Type B pancreatic cell (in vitro differentiated cells): ENCODE data around the gene LSM12. TPM values are rescaled to one million over a fixed set of nuclear protein-coding genes. Genes with fewer than 3 reads are reported as not detected.
A peak's percentile ranks its signal among the peaks of the same experiment; 100 is the strongest.
"Not testable (repeated sequence)": the region's sequence is repeated elsewhere in the genome, so short reads cannot be mapped to it uniquely, and the experiment has no call there.

ENCODE experiments used
- DNase-seq: peaks from one replicate; pipeline ENCODE4 v3.0.0; 2021; ENCODE audit warnings: mixed read lengths; ENCODE audit not compliant: unreplicated experiment; ENCODE audit errors: extremely low spot score
- H3K27ac Mint-ChIP-seq: 2 replicates; pipeline ENCODE4 v1.8.0; 2021; ENCODE audit warnings: mild to moderate bottlenecking, mixed read lengths
- H3K27me3 Mint-ChIP-seq: 2 replicates; pipeline ENCODE4 v1.8.0; 2021; ENCODE audit warnings: mixed read lengths
- H3K36me3 Mint-ChIP-seq: 2 replicates; pipeline ENCODE4 v1.8.0; 2021; ENCODE audit warnings: mixed read lengths
- H3K4me1 Mint-ChIP-seq: one replicate; pipeline ENCODE4 v1.8.0; 2021; ENCODE audit warnings: mixed read lengths; ENCODE audit not compliant: unreplicated experiment
- H3K4me3 Mint-ChIP-seq: 2 replicates; pipeline ENCODE4 v1.8.0; 2021; ENCODE audit warnings: mild to moderate bottlenecking, mixed read lengths
- H3K9me3 Mint-ChIP-seq: 2 replicates; pipeline ENCODE4 v1.8.0; 2021; ENCODE audit warnings: mixed read lengths
- total RNA-seq: library from RNA; stranded (reverse); gene quantifications from 2 replicates; pipeline ENCODE4 v1.2.1, GENCODE V29; 2021; ENCODE audit warnings: low replicate concordance
- TF ChIP-seq, protein P1 (sequence below): fragments of 200-600 bp; sonication (generic); conservative IDR thresholded peaks from 2 replicates; pipeline ENCODE4 v1.5.0; 2021; ENCODE audit warnings: antibody characterized with exemption, mild to moderate bottlenecking

The LSM12 gene
- total RNA-seq, 1 donor from 2014 or later: 50.6 TPM

DNA sequence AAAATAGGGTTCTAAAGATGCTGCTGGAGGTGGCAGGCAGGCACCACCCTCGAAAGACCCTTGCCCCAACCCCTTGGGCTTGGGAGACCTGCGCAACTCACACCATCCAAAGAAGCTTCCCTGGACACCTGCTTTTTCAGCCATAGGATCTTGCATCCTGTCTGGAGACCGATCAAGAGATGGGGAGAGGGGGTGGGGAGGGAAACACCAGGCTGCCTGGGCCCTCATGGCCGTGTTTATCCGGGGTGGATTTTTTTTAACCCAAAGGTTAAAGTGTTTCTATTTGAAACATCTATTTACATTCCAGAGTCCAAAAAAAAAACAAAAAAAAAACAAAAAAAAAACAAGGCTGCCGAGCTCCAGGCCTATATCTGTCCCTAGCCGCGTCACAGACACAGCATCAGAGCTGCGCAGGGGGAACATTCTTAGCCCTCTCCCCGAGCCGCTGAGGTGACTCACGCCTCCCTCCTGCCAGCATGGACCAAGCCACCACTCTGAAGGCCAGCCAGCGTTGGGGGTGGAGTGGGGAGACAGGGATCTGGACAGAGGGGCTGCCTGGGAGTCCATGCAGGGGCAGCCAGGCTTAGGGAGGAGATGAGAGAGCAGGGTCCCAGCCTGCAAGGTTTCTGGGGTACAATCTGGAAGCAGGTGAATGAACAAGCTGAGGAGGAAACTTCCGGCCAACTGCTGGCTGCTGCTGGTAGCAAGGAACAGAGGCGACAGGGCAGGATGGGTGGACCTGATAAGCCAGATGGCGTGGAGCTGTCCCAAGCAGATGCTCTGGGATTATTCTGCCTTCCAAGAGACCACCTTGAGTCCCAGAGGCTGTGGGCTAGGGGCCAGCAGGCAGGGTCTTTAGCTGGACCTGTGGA is 42.2 kb upstream of the LSM12 start:
- Mint-ChIP-seq H3K36me3 (no peaks in the 10 kb centered on the region), H3K9me3 (no peaks in the 10 kb centered on the region), H3K27ac (peak overlapping the region; percentile 87), H3K4me3 (peak overlapping the region; percentile 47), H3K4me1 (peaks cover 9% of the 10 kb centered on the region), H3K27me3 (no peaks in the 10 kb centered on the region)
- no peak for DNase-seq
- TF ChIP-seq, protein P1, sequence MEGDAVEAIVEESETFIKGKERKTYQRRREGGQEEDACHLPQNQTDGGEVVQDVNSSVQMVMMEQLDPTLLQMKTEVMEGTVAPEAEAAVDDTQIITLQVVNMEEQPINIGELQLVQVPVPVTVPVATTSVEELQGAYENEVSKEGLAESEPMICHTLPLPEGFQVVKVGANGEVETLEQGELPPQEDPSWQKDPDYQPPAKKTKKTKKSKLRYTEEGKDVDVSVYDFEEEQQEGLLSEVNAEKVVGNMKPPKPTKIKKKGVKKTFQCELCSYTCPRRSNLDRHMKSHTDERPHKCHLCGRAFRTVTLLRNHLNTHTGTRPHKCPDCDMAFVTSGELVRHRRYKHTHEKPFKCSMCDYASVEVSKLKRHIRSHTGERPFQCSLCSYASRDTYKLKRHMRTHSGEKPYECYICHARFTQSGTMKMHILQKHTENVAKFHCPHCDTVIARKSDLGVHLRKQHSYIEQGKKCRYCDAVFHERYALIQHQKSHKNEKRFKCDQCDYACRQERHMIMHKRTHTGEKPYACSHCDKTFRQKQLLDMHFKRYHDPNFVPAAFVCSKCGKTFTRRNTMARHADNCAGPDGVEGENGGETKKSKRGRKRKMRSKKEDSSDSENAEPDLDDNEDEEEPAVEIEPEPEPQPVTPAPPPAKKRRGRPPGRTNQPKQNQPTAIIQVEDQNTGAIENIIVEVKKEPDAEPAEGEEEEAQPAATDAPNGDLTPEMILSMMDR: no peak

DNA sequence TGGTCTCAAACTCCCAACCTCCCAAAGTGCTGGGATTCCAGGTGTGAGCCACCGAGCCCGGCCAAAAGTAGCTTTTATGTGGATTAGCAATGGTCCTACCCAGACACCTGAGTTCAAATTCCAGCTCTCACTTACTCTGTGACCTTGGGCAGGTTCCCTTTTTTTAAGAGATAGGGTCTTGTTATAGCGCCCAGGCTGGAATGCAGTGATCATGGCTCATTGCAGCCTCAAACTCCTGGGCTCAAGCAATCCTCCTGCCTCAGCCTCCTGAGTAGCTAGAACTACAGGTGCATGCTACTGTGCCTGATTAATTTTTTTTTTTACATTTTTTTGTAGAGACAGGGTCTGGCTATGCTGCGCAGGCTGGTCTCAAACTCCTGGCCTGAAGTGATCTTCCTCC is 40.3 kb upstream of the LSM12 start:
- Mint-ChIP-seq H3K27ac (no peak overlapping the region), H3K4me3 (no peak overlapping the region)
- no peak for DNase-seq

DNA sequence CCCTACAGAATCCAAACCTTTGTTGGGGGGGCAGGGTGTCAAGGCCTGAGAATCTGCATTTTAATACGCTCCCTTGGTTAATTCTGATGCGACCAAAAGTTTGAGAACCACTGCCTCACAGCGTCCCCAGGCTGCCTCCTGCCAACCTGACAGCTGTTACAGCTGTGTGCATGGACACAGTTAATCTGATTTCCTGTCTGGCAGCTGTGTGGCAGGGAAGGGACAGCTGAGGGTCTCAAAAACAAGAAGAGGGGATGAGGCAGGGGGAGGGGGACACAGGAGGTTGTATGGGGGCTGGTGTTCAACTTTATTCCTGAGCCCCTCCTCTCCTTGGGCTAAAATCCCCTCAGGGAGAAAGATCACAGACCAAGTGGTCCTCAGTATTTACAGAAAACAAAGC is 39.5 kb upstream of the LSM12 start:
- DNase-seq: no peak
- Mint-ChIP-seq H3K27me3 (no peaks in the 10 kb centered on the region), H3K9me3 (no peaks in the 10 kb centered on the region), H3K4me1 (peaks cover 15% of the 10 kb centered on the region), H3K27ac (no peak overlapping the region), H3K36me3 (peaks cover 6% of the 10 kb centered on the region), H3K4me3 (no peak overlapping the region)
- TF ChIP-seq, protein P1: no peak

More for the DNA sequence above, 40.3 kb upstream of the LSM12 start:
- no peaks in the 10 kb centered on the region for H3K9me3 Mint-ChIP-seq
- H3K36me3 Mint-ChIP-seq: peaks cover 6% of the 10 kb centered on the region
- no peaks in the 10 kb centered on the region for H3K27me3 Mint-ChIP-seq
- H3K4me1 Mint-ChIP-seq: peaks cover 15% of the 10 kb centered on the region
- TF ChIP-seq, protein P1: no peak

DNA sequence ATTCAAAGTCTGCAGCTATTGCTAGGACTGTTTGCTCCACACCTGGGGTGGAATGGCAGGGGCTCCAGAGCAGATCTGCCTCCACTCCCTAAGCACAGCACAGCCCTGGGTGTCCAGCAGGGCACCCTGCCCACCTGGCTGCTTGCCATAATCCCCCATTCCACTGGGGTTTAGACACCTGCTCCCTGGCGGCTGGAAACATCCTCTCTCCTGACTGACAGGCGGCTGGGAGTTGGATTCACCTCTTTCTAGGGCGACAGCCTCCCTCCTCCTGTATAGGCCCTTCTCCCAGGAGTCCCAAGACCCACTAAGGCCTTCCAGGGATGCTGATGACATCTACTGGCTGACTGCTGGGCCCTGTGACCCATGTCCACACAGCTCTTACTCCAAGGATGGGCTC is 39.0 kb upstream of the LSM12 start:
- H3K4me3 Mint-ChIP-seq: no peak overlapping the region
- TF ChIP-seq, protein P1: no peak
- peaks cover 6% of the 10 kb centered on the region for H3K36me3 Mint-ChIP-seq
- H3K9me3 Mint-ChIP-seq: no peaks in the 10 kb centered on the region
- H3K27ac Mint-ChIP-seq: no peak overlapping the region
- DNase-seq: no peak
- peaks cover 15% of the 10 kb centered on the region for H3K4me1 Mint-ChIP-seq
- no peaks in the 10 kb centered on the region for H3K27me3 Mint-ChIP-seq

DNA sequence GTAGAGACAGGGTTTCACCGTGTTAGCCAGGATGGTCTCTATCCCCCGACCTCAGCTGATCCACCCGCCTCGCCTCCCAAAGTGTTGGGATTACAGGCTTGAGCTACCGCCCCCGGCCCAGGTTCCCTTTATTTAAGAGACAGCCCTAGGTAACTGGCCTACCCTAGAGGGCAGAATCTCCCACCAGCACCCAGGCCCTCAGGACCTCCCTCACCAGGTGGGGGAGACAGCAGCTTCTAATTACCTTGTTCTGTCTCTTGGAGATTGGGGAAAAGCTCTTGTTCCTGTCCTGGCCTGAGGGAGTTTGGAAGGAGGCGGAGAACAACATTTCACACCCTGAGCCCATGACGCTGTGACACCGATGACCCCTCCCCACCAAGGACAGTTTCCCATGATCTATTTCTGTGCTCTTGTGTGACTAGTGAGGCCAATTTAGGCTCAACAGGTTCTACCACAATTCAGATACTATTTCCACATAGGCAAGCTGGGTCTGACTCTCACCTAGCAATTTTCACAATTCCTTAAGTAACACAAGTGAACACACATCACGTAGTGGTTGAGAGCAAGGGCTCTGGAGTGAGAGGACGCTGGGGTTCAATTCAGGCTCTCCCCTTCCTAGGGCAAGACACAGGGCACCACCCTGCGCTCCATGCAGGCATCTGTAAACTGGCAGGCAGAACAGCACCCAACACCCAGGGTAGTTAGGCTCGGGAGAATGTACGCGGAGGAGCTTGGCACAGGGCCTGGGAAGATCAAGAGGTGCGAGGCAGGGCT is 36.6 kb upstream of the LSM12 start:
- Mint-ChIP-seq H3K27ac (peak overlapping the region; percentile 99), H3K4me3 (peak overlapping the region; percentile 83), H3K9me3 (no peaks in the 10 kb centered on the region), H3K27me3 (no peaks in the 10 kb centered on the region), H3K36me3 (peaks cover 6% of the 10 kb centered on the region), H3K4me1 (peaks cover 10% of the 10 kb centered on the region)
- no peak for DNase-seq
- TF ChIP-seq, protein P1: no peak

DNA sequence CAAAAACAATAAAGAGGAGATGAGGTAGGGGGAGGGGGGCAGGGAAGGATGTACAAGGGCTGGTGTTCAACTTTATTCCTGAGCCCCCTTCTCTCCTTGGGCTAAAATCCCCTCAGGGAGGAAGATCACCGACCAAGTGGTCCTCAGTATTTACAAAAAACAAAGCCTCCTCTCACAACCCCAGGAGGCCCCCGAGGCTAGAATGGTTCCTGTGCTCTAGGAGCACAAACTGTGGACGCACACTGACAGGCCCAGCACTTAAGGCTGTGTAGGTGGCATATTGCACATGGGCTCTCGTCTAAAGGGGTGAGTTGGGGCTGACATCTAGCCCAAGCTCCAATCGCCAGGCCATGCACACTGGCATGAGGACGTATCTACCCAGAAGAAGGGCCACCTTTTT is 35.4 kb upstream of the LSM12 start:
- H3K4me1 Mint-ChIP-seq: peaks cover 10% of the 10 kb centered on the region
- not testable (repeated sequence) for H3K9me3 Mint-ChIP-seq, DNase-seq, H3K4me3 Mint-ChIP-seq, H3K36me3 Mint-ChIP-seq, H3K27me3 Mint-ChIP-seq
- H3K27ac Mint-ChIP-seq: peak overlapping the region; percentile 99
